ENCODE measurements around the gene HMGXB3. TPM values are rescaled to one million over a fixed set of nuclear protein-coding genes. Genes with fewer than 3 reads are reported as not detected.

Gene HMGXB3
- total RNA-seq, 1 experiment from 2014 or later, result 67.8 TPM

DNA sequence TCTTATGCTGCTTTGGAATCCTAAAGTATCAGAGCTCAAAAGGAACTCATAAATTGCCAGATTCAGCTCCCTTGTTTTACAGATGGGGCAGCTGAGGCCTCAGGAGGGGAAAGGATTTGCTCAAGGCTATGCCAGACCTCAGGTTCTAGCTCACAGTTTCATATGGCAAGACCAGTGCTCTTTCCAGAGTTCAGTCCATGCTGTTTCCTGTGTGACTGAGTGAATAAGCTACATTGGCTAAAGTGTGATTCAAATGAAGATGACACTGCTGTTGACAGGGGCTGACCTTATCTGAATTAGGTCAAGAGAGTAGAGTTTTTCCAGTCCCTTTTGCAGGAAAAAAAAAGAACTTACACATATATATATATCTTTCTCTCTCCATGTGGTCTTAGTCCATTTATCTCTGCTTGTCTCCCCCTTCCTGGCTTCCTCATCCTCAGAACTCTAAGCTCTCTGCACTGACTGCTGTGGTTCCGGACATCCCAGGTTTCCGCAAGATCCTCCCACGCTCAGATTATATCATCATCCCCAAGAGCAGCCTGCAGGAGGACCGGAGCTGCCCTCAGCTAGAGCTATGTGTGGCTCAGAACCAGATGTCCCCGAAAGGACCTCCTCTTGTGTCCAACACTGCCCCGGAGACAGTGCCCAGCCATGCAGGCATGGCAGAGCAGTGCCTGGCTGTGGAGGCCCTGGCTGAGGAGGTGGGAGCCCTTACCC is 9.3 kb downstream of the HMGXB3 start:
- ChIA-PET CTCF (interaction anchor here (0.7 to 2.7 kb wide), 5 partner anchors 8 to 427 kb away, joined by 3 to 10 read pairs (median 3); no protein-coding TSS in a partner anchor), POLR2A (interaction anchor here (0.8 to 1.9 kb wide), 5 partner anchors 10 to 50 kb away, joined by 3 to 6 read pairs (median 3); partner anchors contain the start of genes HMGXB3, SLC26A2 and TIGD6)
- H3K9me3 Mint-ChIP-seq (ENCODE audit: unreplicated experiment), result no peaks in the 10 kb centered on the region
- no peaks in the 10 kb centered on the region for H3K27me3 Mint-ChIP-seq (ENCODE audit: insufficient read depth, unreplicated experiment)
- peak overlapping the region; percentile 25 for H3K27ac Mint-ChIP-seq (ENCODE audit: low read depth, unreplicated experiment)
- no peak overlapping the region for H3K4me3 Mint-ChIP-seq (ENCODE audit: unreplicated experiment)
- peaks cover 87% of the 10 kb centered on the region for H3K36me3 Mint-ChIP-seq (ENCODE audit: insufficient read depth, unreplicated experiment)
- DNase-seq (ENCODE audit: unreplicated experiment), result no peak
- H3K4me1 Mint-ChIP-seq (ENCODE audit: insufficient read depth, unreplicated experiment), result no peaks in the 10 kb centered on the region
- intact Hi-C loops (cut with micrococcal nuclease), result loop anchor here (10.0 kb wide), 1 partner anchor 425 kb away; no protein-coding TSS in a partner anchor
- TF ChIP-seq, protein P1, sequence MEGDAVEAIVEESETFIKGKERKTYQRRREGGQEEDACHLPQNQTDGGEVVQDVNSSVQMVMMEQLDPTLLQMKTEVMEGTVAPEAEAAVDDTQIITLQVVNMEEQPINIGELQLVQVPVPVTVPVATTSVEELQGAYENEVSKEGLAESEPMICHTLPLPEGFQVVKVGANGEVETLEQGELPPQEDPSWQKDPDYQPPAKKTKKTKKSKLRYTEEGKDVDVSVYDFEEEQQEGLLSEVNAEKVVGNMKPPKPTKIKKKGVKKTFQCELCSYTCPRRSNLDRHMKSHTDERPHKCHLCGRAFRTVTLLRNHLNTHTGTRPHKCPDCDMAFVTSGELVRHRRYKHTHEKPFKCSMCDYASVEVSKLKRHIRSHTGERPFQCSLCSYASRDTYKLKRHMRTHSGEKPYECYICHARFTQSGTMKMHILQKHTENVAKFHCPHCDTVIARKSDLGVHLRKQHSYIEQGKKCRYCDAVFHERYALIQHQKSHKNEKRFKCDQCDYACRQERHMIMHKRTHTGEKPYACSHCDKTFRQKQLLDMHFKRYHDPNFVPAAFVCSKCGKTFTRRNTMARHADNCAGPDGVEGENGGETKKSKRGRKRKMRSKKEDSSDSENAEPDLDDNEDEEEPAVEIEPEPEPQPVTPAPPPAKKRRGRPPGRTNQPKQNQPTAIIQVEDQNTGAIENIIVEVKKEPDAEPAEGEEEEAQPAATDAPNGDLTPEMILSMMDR (IDR thresholded peaks at IDR 0.05; ENCODE audit: unreplicated experiment), result no peak
- no TSS peak for BruUV-seq (replicated peaks)

DNA sequence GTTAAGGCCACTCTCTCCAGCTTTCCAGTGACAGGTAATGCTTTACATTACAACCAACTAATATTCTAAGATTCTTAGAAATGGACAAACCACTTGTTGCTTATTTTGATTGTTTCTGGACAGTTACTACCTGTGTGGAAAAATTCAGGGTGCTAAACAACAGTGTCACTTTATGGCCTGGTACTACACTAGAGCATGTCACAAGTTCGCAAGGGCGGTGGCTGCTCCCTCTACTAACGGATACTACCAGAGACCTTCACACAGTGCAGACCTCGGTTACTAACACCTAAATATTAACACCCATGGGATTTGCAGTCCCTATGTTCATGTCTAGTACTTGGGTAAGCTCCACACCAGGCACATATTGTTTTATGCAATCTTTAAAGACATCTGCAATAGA is 13.4 kb downstream of the HMGXB3 start:
- POLR2A ChIA-PET, result no interaction called here
- Mint-ChIP-seq H3K36me3 (ENCODE audit: insufficient read depth, unreplicated experiment) (peaks cover 93% of the 10 kb centered on the region), H3K4me1 (ENCODE audit: insufficient read depth, unreplicated experiment) (peaks cover 11% of the 10 kb centered on the region), H3K9me3 (ENCODE audit: unreplicated experiment) (no peaks in the 10 kb centered on the region), H3K27me3 (ENCODE audit: insufficient read depth, unreplicated experiment) (no peaks in the 10 kb centered on the region), H3K27ac (ENCODE audit: low read depth, unreplicated experiment) (no peak overlapping the region), H3K4me3 (ENCODE audit: unreplicated experiment) (no peak overlapping the region)
- no peak for DNase-seq (ENCODE audit: unreplicated experiment)
- TF ChIP-seq, protein P1 (IDR thresholded peaks at IDR 0.05; ENCODE audit: unreplicated experiment), result no peak
- no TSS peak for BruUV-seq (replicated peaks)
- CTCF ChIA-PET, result no interaction called here
- intact Hi-C loops (cut with micrococcal nuclease), result no loop called here

DNA sequence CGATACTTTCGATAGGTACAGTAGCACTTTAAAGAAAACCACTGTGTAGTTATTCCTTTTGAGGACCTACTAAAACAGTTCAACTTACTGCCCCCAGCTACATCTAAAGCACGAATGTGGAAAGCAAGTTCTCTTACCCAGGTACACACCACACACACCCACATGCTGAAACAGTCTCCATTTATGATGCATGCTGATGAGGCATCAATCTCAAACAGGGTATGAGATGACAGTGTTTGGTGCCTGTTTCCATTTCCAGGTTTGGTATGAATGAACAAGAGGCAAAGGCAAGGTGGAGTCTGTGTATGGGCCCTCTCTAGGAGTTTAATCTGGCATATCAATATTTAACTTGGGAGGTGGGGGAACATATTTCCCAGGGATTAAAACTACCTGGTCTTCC is 13.9 kb downstream of the HMGXB3 start:
- Mint-ChIP-seq H3K9me3 (ENCODE audit: unreplicated experiment) (no peaks in the 10 kb centered on the region), H3K4me1 (ENCODE audit: insufficient read depth, unreplicated experiment) (peaks cover 16% of the 10 kb centered on the region), H3K27me3 (ENCODE audit: insufficient read depth, unreplicated experiment) (no peaks in the 10 kb centered on the region), H3K4me3 (ENCODE audit: unreplicated experiment) (no peak overlapping the region), H3K36me3 (ENCODE audit: insufficient read depth, unreplicated experiment) (peaks cover 96% of the 10 kb centered on the region), H3K27ac (ENCODE audit: low read depth, unreplicated experiment) (no peak overlapping the region)
- BruUV-seq (replicated peaks), result no TSS peak
- TF ChIP-seq, protein P1 (IDR thresholded peaks at IDR 0.05; ENCODE audit: unreplicated experiment), result no peak
- DNase-seq (ENCODE audit: unreplicated experiment), result no peak
- intact Hi-C loops (cut with micrococcal nuclease), result no loop called here
- POLR2A ChIA-PET, result no interaction called here
- CTCF ChIA-PET, result interaction anchor here (1.6 kb wide), 1 partner anchor 13 kb away, joined by 5 read pairs; no protein-coding TSS in a partner anchor

DNA sequence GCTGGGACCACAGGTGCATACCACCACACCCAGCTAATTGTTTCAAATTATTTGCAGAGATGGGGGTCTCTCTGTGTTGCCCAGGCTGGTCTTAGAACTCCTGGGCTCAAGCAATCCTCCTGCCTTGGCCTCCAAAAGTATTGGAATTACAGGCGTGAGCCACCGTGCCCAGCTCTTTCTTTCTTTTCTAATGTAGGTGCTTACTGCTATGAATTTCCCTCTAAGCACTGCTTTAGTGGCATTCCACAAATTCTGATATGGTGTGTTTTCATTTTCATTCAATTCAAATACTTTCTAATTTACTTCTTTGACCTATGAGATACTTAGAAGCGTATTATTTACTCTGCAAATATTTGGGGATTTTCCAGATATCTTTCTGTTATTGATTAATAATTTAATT is 14.9 kb downstream of the HMGXB3 start:
- Mint-ChIP-seq H3K27ac (ENCODE audit: low read depth, unreplicated experiment) (no peak overlapping the region), H3K4me3 (ENCODE audit: unreplicated experiment) (no peak overlapping the region), H3K4me1 (ENCODE audit: insufficient read depth, unreplicated experiment) (peaks cover 22% of the 10 kb centered on the region), H3K36me3 (ENCODE audit: insufficient read depth, unreplicated experiment) (peaks cover 100% of the 10 kb centered on the region), H3K27me3 (ENCODE audit: insufficient read depth, unreplicated experiment) (no peaks in the 10 kb centered on the region), H3K9me3 (ENCODE audit: unreplicated experiment) (no peaks in the 10 kb centered on the region)
- intact Hi-C loops (cut with micrococcal nuclease), result no loop called here
- ChIA-PET CTCF (interaction anchor here (0.5 to 1.6 kb wide), 4 partner anchors 14 to 178 kb away, joined by 3 to 5 read pairs (median 3); no protein-coding TSS in a partner anchor), POLR2A (interaction anchor here (1.0 kb wide), 1 partner anchor 13 kb away, joined by 3 read pairs; no protein-coding TSS in a partner anchor)
- DNase-seq (ENCODE audit: unreplicated experiment), result no peak
- BruUV-seq (replicated peaks), result no TSS peak
- TF ChIP-seq, protein P1 (IDR thresholded peaks at IDR 0.05; ENCODE audit: unreplicated experiment), result no peak
